Measurements from ENCODE around the gene INPP1.

INPP1 gene

GRCh38 chr2:190333395-190333794 is 10.0 kb upstream of the INPP1 start:
- Histone ChIP-seq H3K9ac (ENCODE audit: low read depth, low read length, poor library complexity, severe bottlenecking) (no peak overlapping the region), H3K36me3 (ENCODE audit: insufficient read depth, low read length) (no peaks in the 10 kb centered on the region), H3K79me2 (ENCODE audit: insufficient read depth, low read length) (no peaks in the 10 kb centered on the region), H3K4me2 (ENCODE audit: low read depth, low read length, poor library complexity, severe bottlenecking) (no peak overlapping the region), H4K20me1 (ENCODE audit: insufficient read depth, low read length, poor library complexity, severe bottlenecking) (no peaks in the 10 kb centered on the region), H3K9me3 (ENCODE audit: insufficient read depth, low read depth, low read length) (no peaks in the 10 kb centered on the region), H3K4me1 (ENCODE audit: insufficient read depth, low read length, poor library complexity, severe bottlenecking) (no peaks in the 10 kb centered on the region), H2AFZ (ENCODE audit: low read length) (no peak overlapping the region), H3K4me3 (ENCODE audit: low read length, poor library complexity, severe bottlenecking) (no peak overlapping the region), H3F3A (ENCODE audit: low read depth) (no peaks in the 10 kb centered on the region), H3K9me2 (replicated peaks; ENCODE audit: low read depth, low read length) (no peaks in the 10 kb centered on the region), H3K27me3 (ENCODE audit: insufficient read depth, low read length, poor library complexity, severe bottlenecking) (no peaks in the 10 kb centered on the region)
- no peak for TF ChIP-seq CTCF (conservative IDR thresholded peaks at IDR 0.05; ENCODE audit: low read length)
- no peak for TF ChIP-seq EZH2phosphoT487 (IDR thresholded peaks at IDR 0.05; ENCODE audit: borderline replicate concordance)

- Histone ChIP-seq H3K36me3 (ENCODE audit: insufficient read depth, low read length) (no peaks in the 10 kb centered on the region), H3K79me2 (ENCODE audit: insufficient read depth, low read length) (no peaks in the 10 kb centered on the region), H3F3A (ENCODE audit: low read depth) (no peaks in the 10 kb centered on the region), H3K4me2 (ENCODE audit: low read depth, low read length, poor library complexity, severe bottlenecking) (no peak overlapping the region), H2AFZ (ENCODE audit: low read length) (no peak overlapping the region), H4K20me1 (ENCODE audit: insufficient read depth, low read length, poor library complexity, severe bottlenecking) (no peaks in the 10 kb centered on the region), H3K9me3 (ENCODE audit: insufficient read depth, low read depth, low read length) (no peaks in the 10 kb centered on the region), H3K27me3 (ENCODE audit: insufficient read depth, low read length, poor library complexity, severe bottlenecking) (no peaks in the 10 kb centered on the region), H3K4me3 (ENCODE audit: low read length, poor library complexity, severe bottlenecking) (no peak overlapping the region), H3K9me2 (replicated peaks; ENCODE audit: low read depth, low read length) (no peaks in the 10 kb centered on the region), H3K9ac (ENCODE audit: low read depth, low read length, poor library complexity, severe bottlenecking) (no peak overlapping the region), H3K4me1 (ENCODE audit: insufficient read depth, low read length, poor library complexity, severe bottlenecking) (no peaks in the 10 kb centered on the region)
- TF ChIP-seq CTCF (conservative IDR thresholded peaks at IDR 0.05; ENCODE audit: low read length) (no peak), EZH2phosphoT487 (IDR thresholded peaks at IDR 0.05; ENCODE audit: borderline replicate concordance) (no peak)
These were observed 9.5 kb upstream of the INPP1 start for GRCh38 chr2:190333928-190334327.

GRCh38 chr2:190334479-190335224 is 8.7 kb upstream of the INPP1 start:
- H4K20me1 ChIP-seq (ENCODE audit: insufficient read depth, low read length, poor library complexity, severe bottlenecking): no peaks in the 10 kb centered on the region
- H3K27me3 ChIP-seq (ENCODE audit: insufficient read depth, low read length, poor library complexity, severe bottlenecking): no peaks in the 10 kb centered on the region
- H3K9ac ChIP-seq (ENCODE audit: low read depth, low read length, poor library complexity, severe bottlenecking): no peak overlapping the region
- H3K79me2 ChIP-seq (ENCODE audit: insufficient read depth, low read length): no peaks in the 10 kb centered on the region
- H2AFZ ChIP-seq (ENCODE audit: low read length): no peak overlapping the region
- no peaks in the 10 kb centered on the region for H3K9me3 ChIP-seq (ENCODE audit: insufficient read depth, low read depth, low read length)
- TF ChIP-seq EZH2phosphoT487 (IDR thresholded peaks at IDR 0.05; ENCODE audit: borderline replicate concordance) (no peak), CTCF (conservative IDR thresholded peaks at IDR 0.05; ENCODE audit: low read length) (no peak)
- no peaks in the 10 kb centered on the region for H3K9me2 ChIP-seq (replicated peaks; ENCODE audit: low read depth, low read length)
- no peaks in the 10 kb centered on the region for H3K4me1 ChIP-seq (ENCODE audit: insufficient read depth, low read length, poor library complexity, severe bottlenecking)
- no peak overlapping the region for H3K4me3 ChIP-seq (ENCODE audit: low read length, poor library complexity, severe bottlenecking)
- H3F3A ChIP-seq (ENCODE audit: low read depth): 0 out of 2 replicates have a peak, but pooled peaks cover 5% of the 10 kb centered on the region
- no peak overlapping the region for H3K4me2 ChIP-seq (ENCODE audit: low read depth, low read length, poor library complexity, severe bottlenecking)
- H3K36me3 ChIP-seq (ENCODE audit: insufficient read depth, low read length): no peaks in the 10 kb centered on the region

All from Loucy (cell line).